ENCODE data around the gene HHIPL2.
"Not testable (repeated sequence)": the region's sequence is repeated elsewhere in the genome, so short reads cannot be mapped to it uniquely, and the experiment has no call there.

HHIPL2 gene

GRCh38 chr1:222543817-222544216, 4.1 kb downstream of the HHIPL2 start:
- in situ Hi-C loops (cut with MboI; ENCODE audit: low sequenced_read_pairs), result no loop called here

GRCh38 chr1:222540598-222540995, 7.3 kb downstream of the HHIPL2 start:
- in situ Hi-C loops (cut with MboI; ENCODE audit: low sequenced_read_pairs), result no loop called here

GRCh38 chr1:222539951-222540597, 7.8 kb downstream of the HHIPL2 start:
- in situ Hi-C loops (cut with MboI; ENCODE audit: low sequenced_read_pairs), result no loop called here

- in situ Hi-C loops (cut with MboI; ENCODE audit: low sequenced_read_pairs), result no loop called here
These were observed 12.4 kb downstream of the HHIPL2 start for GRCh38 chr1:222535455-222535854.

- in situ Hi-C loops (cut with MboI; ENCODE audit: low sequenced_read_pairs), result no loop called here
These were observed 17.1 kb downstream of the HHIPL2 start for GRCh38 chr1:222530852-222531251.

- in situ Hi-C loops (cut with MboI; ENCODE audit: low sequenced_read_pairs), result no loop called here
These were observed 18.0 kb downstream of the HHIPL2 start for GRCh38 chr1:222529916-222530315.

- in situ Hi-C loops (cut with MboI; ENCODE audit: low sequenced_read_pairs), result no loop called here
These were observed 18.7 kb downstream of the HHIPL2 start for GRCh38 chr1:222529181-222529580.

GRCh38 chr1:222525951-222526350, 22.0 kb downstream of the HHIPL2 start:
- in situ Hi-C loops (cut with MboI; ENCODE audit: low sequenced_read_pairs), result no loop called here

GRCh38 chr1:222523852-222524251, 24.1 kb downstream of the HHIPL2 start:
- in situ Hi-C loops (cut with MboI; ENCODE audit: low sequenced_read_pairs), result no loop called here

GRCh38 chr1:222522105-222522915, 25.6 kb downstream of the HHIPL2 start:
- in situ Hi-C loops (cut with MboI; ENCODE audit: low sequenced_read_pairs), result no loop called here

- in situ Hi-C loops (cut with MboI; ENCODE audit: low sequenced_read_pairs), result no loop called here
These were observed 26.4 kb downstream of the HHIPL2 start for GRCh38 chr1:222521299-222522104.

GRCh38 chr1:222489496-222489895, 58.4 kb downstream of the HHIPL2 start:
- in situ Hi-C loops (cut with MboI; ENCODE audit: low sequenced_read_pairs), result not testable (repeated sequence)

GRCh38 chr1:222487774-222488173, 60.1 kb downstream of the HHIPL2 start:
- in situ Hi-C loops (cut with MboI; ENCODE audit: low sequenced_read_pairs), result not testable (repeated sequence)

- in situ Hi-C loops (cut with MboI; ENCODE audit: low sequenced_read_pairs), result not testable (repeated sequence)
These were observed 63.9 kb downstream of the HHIPL2 start for GRCh38 chr1:222484005-222484404.

GRCh38 chr1:222479567-222479966, 68.3 kb downstream of the HHIPL2 start:
- in situ Hi-C loops (cut with MboI; ENCODE audit: low sequenced_read_pairs), result not testable (repeated sequence)

- in situ Hi-C loops (cut with MboI; ENCODE audit: low sequenced_read_pairs), result not testable (repeated sequence)
These were observed 71.5 kb downstream of the HHIPL2 start for GRCh38 chr1:222476436-222476835.

GRCh38 chr1:222473717-222474116, 74.2 kb downstream of the HHIPL2 start:
- in situ Hi-C loops (cut with MboI; ENCODE audit: low sequenced_read_pairs), result loop anchor here (25.0 kb wide), 1 partner anchor 1611 kb away; no protein-coding TSS in a partner anchor

- in situ Hi-C loops (cut with MboI; ENCODE audit: low sequenced_read_pairs), result loop anchor here (25.0 kb wide), 1 partner anchor 1611 kb away; no protein-coding TSS in a partner anchor
These were observed 74.9 kb downstream of the HHIPL2 start for GRCh38 chr1:222472776-222473540.
